Endothelial cell of hepatic sinusoid (primary cell): ENCODE data around the gene NR6A1.

Experiments used
- in situ Hi-C: cut with HindIII; loops from 2 replicates; pipeline ENCODE4 v1.10.0; 2017; ENCODE audit warnings: low sequenced_read_pairs

NR6A1 gene

GRCh38 chr9:124624735-124624992 is 146.4 kb downstream of the NR6A1 start:
- in situ Hi-C loops = no loop called here

GRCh38 chr9:124623966-124624734 is 147.0 kb downstream of the NR6A1 start:
- in situ Hi-C loops = no loop called here

- in situ Hi-C loops = no loop called here
These were observed 148.2 kb downstream of the NR6A1 start for GRCh38 chr9:124622882-124623281.

- in situ Hi-C loops = no loop called here
These were observed 149.5 kb downstream of the NR6A1 start for GRCh38 chr9:124621371-124622328.

GRCh38 chr9:124618476-124618875 is 152.6 kb downstream of the NR6A1 start:
- in situ Hi-C loops = loop anchor here (5.0 kb wide), 1 partner anchor 94 kb away; no protein-coding TSS in a partner anchor

- in situ Hi-C loops = loop anchor here (5.0 kb wide), 1 partner anchor 95 kb away; no protein-coding TSS in a partner anchor
These were observed 153.5 kb downstream of the NR6A1 start for GRCh38 chr9:124617477-124618141.

- in situ Hi-C loops = loop anchor here (5.0 kb wide), 1 partner anchor 95 kb away; no protein-coding TSS in a partner anchor
These were observed 154.2 kb downstream of the NR6A1 start for GRCh38 chr9:124616961-124617360.

GRCh38 chr9:124615840-124616239 is 155.3 kb downstream of the NR6A1 start:
- in situ Hi-C loops = loop anchor here (5.0 kb wide), 1 partner anchor 96 kb away; no protein-coding TSS in a partner anchor

- in situ Hi-C loops = loop anchor here (5.0 kb wide), 1 partner anchor 97 kb away; no protein-coding TSS in a partner anchor
These were observed 155.9 kb downstream of the NR6A1 start for GRCh38 chr9:124615100-124615742.

- in situ Hi-C loops = no loop called here
These were observed 157.3 kb downstream of the NR6A1 start for GRCh38 chr9:124613849-124614248.

- in situ Hi-C loops = no loop called here
These were observed 160.0 kb downstream of the NR6A1 start for GRCh38 chr9:124611106-124611505.

GRCh38 chr9:124606027-124606426 is 165.1 kb downstream of the NR6A1 start:
- in situ Hi-C loops = no loop called here

- in situ Hi-C loops = no loop called here
These were observed 165.9 kb downstream of the NR6A1 start for GRCh38 chr9:124605258-124605657.

GRCh38 chr9:124602632-124603031 is 168.5 kb downstream of the NR6A1 start:
- in situ Hi-C loops = no loop called here

- in situ Hi-C loops = no loop called here
These were observed 168.9 kb downstream of the NR6A1 start for GRCh38 chr9:124602204-124602603.

- in situ Hi-C loops = no loop called here
These were observed 170.7 kb downstream of the NR6A1 start for GRCh38 chr9:124600407-124600806.

GRCh38 chr9:124599121-124599795 is 171.9 kb downstream of the NR6A1 start:
- in situ Hi-C loops = no loop called here

- in situ Hi-C loops = no loop called here
These were observed 173.1 kb downstream of the NR6A1 start for GRCh38 chr9:124598048-124598447.

- in situ Hi-C loops = no loop called here
These were observed 174.8 kb downstream of the NR6A1 start for GRCh38 chr9:124596172-124596839.

- in situ Hi-C loops = no loop called here
These were observed 175.4 kb downstream of the NR6A1 start for GRCh38 chr9:124595743-124596142.
